HuH-7 (cell line): ENCODE measurements around the gene CDH23.

Source experiments
- DNase-seq: peaks from one replicate; pipeline ENCODE4 v3.0.0; 2011; ENCODE audit warnings: low spot score

Gene CDH23

DNA sequence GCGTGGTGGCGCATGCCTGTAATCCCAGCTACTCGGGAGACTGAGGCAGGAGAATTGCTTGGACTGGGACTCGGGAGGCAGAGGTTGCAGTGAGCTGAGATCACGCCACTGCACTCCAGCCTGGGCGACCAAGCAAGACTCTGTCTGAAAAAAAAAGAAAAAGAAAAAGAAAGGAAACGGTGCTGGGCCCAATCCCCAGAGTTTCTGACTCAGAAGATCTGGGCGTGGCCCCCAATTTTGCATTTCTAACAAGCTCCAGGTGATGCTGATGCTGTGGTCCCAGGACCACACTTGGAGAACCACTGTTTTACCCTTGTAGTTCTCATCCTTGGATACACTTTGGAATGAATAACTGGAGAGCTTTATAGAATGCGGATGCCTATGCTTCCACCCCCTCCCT, 243.9 kb downstream of the CDH23 start:
- DNase-seq, result no peak

DNA sequence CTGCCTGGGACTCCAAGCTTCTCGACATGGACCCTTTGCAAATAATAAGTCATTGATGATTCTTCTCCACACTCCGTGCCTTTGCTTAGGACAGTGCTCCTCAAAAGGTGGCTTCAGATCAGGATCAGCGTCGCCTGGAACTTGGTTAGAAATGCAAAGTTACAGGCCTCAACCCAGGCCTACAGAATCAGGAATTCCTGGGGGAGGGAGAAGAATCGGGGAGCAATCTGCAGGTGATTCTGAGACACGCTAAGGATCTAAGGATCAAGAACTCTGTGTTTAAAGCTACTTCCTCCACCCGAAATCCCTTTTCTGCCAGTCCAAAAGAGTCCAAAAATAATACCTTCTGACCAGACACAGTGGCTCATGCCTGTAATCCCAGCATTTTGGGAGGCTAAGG, 244.7 kb downstream of the CDH23 start:
- DNase-seq, result no peak

DNA sequence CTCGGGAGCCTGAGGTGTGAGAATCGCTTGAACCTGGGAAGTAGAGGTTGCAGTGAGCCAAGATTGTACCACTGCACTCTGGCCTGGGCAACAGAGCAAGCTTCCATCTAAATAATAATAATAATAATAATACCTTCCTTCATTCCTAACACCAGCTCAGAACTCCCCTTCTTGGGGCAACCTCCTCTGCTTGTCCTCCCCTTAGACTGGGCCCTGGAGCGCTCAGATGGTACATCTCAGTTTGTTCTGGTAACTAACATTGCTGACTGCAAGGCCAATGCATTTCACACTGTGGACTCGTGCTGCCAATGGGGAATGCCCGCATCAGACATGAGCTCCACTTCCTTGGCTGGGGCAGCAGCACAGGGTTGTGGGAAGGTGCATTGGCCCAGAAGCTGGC, 245.3 kb downstream of the CDH23 start:
- DNase-seq, result no peak

DNA sequence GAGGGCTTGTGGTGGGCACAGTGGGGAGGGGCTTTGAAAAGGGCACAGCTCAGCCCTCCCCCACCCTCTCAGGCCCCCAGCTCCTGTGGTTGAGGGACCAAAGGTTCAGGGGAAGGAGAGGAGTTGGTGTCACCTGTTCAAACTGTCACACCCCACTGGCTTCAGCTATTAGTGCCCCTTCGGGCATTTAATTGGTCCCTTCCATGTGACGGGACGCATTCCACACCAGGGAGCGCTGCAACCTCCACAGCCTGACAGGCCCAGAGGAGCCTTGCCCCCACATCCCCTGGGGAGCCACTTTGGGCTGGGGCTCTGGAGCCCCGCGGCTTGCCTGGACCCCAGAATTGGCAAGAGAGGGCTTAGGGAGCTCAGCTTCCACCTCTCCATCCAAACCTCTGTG, 247.2 kb downstream of the CDH23 start:
- DNase-seq, result no peak

DNA sequence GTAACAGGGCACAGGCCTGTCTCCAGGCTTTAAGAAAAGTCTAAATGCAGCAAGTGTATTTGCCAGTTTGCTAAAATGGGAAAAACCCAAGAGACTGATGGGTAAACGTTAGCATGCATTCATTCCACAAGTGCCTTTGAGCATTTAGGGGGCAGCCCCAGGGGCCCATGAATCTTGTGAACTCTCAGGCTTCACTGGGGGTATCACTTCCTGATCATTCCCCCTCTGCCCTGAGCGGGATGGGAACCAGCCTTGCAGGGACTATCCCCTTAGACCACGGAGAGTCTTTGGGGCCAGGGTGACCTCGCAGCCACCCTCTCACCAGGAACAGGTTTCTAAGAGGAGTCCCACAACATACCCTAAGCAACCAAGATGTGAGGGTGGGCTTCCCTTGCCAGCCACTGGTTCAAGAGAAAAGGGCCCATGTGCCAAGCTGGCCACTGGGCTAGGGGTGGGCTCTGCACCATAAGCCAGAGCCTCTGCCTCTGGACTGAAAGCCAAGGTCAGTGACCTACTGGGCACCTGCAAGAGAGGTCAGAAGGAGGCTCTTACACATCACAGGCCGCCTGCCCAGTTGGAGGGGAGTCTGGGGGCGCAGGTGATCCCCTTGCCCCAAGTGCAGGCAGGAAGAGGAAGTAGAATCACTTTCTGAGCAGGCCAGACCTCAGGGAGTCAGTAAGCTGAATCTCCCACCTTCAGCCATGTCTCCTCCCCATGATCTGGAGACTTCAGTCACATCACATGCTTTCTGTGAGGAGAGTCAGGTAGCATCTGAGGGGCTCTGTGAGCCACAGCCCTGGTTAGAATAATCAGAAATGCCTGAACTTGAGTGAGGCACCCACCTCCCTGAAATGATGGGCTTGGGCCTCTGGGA, 247.8 kb downstream of the CDH23 start:
- DNase-seq, result no peak

DNA sequence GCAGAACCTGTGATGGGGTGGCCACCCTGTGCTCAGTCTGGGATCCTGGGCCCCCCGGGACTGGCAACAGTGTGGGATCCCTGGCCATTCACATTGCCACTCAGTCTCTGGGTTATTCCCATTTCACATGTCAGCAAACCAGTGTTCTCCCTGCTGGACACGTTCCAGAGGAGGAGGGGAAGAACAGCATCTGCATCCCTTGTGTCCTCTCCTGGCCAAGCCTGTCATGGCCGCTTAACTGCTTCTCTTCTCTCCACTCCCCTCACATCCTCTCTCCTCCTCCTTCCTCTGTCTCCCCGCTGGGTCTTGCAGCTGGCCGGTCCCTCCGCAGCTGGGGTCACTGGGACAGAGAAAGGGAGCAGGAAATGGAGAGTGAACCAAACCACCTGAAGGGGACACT, 248.5 kb downstream of the CDH23 start:
- DNase-seq, result no peak

DNA sequence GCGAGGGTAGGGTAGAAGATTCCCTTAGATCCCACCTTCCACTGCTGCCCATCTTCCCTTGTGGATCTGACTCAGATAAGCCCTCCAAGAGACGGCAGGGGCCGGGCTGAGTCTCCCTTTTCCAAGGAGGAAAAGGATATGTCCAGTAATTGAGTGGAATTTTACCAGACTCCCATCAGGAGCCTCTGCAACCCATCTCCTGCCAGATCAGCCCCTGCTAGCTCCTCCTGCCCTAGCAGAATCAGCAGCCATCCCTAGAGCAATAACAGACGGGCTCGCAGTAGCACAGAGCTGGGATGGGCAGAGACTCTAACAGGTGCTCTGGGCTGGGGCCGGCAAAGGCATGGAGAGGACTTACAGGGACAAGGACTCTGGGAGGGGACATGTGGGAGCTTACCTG, 249.3 kb downstream of the CDH23 start:
- DNase-seq, result no peak

DNA sequence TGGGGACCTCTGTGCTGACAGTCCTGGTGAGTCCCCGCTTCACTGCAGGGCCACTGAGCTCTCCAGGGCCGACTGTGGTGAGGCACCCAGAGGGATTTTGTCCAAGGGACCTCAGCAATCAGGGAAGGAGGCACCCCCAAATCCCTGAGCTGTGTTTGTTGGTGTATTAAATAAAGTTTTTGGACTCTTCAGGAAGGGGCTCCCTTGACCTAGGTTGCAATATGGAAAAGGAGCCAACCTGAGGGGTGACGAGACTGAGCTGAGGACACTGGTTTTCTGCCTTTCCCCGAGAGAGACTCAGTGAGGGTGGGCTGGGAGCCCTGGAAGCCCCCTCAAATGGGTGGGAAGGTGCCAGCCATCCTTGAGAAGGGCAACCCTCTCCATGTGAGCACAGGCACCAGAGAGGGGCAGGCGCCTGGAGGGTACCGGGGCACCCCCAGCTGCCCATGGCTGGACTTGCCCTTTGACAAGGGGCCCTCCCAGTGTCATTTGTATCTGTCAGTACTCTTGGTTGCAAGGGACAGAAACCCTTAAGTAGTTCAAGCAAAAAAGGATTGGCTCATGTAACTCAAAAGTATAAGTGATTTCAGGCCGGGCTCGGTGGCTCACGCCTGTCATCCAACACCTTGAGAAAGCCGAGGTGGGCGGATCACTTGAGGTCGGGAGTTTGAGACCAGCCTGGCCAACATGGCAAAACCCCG, 250.0 kb downstream of the CDH23 start:
- DNase-seq, result no peak

DNA sequence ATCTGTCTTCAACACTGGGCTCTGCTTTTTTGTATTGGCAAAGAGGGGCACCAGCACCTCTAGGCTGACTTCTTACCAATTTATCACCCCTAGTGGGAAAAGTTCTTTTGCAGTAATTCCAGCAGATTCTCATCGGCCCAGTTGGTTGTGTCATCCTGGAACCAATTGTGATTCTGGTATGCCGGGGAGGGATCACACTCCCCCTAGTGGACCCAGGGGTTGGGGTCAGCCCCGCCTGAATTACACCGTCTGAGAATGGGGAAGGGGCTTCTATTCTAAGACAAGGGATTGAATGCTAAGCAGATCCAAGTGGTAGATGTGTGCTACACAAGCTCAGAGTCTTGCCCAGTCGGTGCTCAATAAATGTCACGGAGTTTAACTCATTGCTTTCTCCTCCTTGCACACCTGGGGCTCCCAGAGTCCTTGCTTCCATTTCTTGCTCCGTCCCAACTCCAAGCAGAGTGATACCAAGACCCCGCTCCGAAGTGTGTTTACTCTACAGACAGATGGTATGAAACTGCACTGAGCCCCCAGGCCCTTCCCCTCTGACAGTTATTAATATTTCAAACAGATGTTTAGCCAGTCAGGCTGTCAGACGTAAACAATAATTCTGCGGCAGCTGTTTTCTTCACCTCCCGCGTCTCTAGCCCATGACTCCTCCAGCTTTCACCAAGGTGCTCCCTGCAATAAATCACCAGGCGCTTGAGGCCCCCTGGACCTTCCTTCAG, 251.0 kb downstream of the CDH23 start:
- peak; percentile 42 for DNase-seq

DNA sequence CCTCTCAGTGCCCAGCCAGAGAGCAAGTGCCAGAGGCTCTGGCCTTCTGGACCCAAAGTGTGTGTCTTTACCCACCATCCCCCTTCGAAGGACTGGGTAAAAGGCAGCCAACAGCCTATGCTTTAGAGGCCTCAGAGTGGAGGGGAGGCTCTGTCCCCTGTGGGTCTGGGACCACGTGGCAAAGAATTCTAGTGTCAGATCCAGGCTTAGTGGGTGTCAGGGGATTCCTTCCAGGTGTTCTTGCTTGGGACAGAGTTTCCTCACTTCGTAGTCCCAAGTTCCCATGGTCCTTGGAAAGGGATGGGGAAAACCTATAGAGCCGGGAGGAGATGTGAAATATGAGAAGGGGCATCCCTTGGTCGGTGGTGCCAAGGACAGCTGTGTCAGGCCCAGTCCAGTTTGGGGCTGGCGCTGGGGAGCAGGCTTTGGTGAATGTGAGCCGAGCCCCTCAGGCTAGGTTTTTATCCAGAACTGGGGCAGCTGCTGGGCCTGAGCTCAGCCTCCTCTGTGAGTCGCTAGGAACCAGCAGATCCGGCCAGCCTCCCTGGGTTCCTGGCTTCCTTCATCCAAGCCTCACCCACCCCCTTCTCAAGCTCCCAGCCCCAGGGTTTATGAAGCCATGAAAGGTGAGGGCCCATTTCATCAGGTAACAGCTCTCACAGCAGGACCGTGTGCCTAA, 251.7 kb downstream of the CDH23 start:
- no peak for DNase-seq

DNA sequence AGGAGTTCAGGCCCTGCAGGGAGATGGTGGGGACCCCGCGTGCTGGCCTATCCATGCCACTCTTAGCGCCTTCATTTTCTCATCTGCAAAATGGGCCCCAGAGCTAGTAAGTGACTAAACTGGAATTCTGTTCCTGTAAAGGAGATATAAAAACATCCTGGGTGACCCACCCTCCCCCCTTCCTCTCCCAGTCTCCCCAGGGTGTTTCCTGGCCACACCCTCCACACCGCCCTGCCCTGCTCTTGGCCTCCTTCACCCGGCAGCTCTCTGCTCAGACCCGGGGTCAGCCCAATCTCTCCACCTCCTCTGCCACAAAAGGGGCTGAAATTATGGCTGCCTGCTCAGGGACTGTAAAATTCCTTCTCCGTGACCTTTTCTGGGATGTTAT, 252.2 kb downstream of the CDH23 start:
- DNase-seq, result no peak

DNA sequence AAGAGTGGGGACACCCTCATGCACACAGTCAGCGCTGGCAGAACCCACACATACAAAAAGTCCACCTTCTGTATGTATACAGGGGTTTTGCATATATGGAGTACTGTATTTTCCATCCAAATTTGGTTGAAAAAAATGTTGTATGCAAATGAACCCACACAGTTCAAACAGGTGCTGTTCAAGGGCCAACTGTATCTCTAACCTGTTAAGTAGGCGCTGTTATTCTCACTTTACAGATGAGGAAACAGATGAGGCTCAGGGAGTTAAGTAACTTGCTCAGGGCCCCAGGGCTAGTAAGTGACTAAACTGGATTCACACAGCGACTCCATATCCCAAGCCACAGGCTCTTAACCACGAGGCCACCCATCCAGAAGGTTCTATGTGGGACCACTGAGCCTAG, 252.9 kb downstream of the CDH23 start:
- no peak for DNase-seq

DNA sequence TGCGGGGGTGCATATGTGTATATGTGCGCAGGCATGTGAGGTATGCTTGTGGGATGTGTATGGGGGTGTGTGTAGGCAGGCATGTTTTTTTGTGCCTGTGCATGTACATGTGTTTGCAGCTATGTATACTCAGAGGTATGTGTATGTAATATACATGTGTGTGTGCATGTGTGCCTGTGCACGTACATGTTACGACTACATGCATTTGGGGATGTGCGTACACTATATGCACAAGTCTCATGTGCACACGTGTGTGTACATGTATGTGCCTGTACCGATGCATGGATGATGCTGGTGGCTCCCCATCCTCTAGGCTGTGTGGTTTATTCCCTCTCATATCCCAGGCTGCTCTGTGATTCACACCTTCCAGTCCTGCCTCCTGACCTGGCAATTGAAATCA, 253.7 kb downstream of the CDH23 start:
- DNase-seq, result no peak

DNA sequence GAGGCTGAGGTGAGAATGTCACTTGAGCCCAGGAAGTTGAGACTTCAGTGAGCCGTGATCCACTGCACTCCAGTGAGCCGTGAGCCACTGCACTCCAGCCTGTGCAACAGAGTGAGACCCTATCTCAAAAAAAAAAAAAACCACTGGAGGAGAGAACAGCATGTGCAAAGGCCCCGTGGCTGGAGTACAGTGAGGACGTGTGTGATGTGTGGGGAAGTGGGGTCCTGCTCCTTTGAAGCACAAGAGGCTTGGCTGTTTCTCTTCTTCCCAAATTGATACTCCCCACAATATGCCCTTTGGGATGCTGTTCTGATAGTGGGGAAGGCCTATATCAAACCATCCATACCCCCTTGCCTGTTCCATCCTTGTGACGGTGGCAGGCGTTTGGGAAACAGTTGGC, 254.7 kb downstream of the CDH23 start:
- DNase-seq, result no peak

DNA sequence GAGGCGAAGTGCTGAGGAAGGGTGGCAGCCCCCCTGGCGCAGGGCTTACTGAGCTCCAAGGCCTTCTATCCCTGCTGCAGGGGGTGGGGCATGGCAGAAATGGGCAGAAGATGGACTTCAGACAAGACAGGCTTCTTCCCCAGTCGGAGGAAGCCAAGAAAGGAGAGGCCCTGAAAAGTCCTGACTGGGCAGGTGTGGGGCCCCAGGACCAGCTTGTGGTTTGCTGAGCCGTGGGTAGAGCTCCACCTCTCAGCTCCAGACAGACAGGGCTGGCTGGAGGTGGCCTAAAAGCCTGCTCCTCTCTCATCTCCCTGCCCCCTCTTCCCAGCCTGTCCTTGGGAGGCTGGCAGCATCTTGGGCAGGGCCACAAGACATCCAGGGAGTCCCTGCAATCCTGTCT, 255.2 kb downstream of the CDH23 start:
- DNase-seq, result no peak

DNA sequence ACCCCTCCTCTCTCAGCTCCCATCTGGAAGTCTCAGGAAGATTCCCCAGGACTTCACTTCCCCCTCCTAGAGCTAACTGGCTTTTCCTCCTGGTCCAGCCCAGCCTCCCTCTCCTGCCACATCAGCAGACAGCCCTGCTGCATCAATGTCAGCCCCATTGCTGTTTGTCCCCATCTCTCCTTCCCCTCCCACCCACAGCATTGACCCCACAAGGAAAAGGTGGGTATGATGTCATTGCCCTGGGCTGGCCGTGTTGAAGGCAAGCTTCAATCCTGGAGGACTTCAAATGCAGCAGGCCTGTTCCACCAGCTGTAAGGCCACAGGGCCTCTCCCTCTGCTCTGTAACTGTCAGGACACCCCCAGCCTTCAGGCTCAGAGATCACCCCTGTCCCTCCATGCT, 256.3 kb downstream of the CDH23 start:
- no peak for DNase-seq

DNA sequence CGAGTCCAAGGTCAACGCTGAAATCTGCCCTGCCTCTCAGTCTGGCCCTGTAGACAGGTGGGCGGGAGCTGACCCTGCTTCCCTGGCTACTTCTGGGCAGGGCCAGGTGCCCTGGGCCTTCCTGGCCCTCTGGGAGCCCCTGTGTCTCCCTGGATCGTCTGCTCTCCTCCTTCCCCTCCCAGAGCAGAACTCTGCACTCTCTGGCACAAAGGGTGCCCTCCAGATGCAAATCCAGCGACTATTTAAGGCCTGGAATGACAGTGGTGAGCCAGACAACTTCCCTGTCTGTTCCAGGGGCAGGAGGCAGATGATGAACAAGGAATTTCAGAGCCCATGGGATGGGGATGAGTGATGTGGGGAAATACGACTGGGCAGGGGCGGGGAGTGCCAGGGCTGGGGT, 259.5 kb downstream of the CDH23 start:
- DNase-seq, result no peak

DNA sequence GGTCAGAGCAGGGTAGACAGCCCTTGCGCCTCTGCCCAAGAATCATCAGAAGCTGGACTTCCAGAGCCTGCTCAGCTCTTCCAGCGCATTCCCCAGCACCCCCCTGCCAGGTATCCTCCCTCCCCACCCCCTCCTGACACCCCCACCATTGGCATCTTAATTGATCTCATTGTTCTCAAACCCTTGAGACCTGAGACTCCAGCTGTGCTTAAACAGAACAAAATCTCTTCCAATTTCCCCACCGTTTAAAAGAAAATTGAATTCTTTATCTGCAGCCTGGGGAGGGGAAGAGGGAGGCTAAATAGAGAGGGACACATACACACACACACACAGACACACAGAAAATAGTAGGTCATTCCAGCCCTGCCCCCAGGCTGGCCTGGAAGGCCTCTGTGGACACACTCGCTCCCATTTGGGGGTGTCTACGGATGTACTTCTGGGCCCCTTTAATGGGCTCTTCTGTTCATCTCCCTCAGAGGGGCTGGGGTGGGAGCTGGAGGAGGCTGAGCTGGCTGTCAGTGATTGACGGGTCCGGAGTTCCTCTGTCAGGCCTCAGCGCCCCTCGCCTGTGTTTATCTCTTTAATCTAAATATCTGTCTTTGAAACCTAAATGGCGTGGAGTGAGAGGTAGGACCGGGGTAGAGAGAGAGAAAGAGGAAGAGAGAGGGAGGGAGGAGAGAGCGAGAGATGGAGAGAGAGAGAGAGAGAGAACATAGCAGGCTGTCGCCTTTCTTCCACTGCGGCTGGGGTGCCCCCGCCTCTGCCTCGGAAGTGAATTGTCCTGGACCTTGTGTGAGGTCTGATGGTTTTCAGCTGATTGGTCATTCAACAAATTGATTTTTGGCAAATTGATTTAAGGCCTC, 261.1 kb downstream of the CDH23 start:
- DNase-seq, result no peak

DNA sequence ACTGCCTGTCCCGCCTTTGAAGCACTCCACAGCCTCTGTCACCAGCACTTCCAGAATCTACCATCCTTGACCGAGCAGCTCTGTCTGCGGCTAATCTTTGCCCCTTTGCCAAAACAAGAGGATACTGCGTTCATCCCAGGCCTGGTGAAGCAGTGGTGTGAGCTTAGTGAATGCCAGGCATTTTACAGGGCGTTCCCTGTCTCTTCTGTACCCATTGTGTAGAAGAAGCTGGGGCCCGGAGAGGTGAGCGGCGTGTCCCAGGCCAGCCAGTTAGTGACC, 261.7 kb downstream of the CDH23 start:
- DNase-seq, result no peak

DNA sequence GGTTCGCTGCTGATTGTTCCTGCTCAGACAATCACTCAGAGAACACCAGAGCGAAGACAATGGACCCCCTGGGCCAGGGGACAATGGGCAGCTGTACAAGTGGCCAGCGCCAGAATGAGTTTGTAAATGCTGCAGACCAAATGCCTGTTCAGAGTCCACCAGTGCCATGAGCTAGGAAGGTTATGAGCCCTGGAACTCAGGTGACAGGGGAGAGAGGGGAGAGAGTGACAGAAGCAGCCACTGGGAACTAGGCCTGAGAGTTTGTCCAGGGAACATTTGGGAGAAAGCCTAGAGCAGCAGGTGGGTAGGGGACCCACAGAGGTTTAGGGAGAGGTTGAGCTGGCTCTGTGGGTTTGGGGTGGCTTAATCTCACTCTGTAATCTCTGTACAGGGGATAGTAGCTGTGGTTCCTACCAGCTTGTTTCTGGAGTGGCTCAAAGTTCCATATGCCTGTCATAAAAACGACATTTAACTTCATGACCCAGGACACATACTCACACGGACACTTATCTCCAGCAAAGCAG, 262.5 kb downstream of the CDH23 start:
- DNase-seq, result no peak

DNA sequence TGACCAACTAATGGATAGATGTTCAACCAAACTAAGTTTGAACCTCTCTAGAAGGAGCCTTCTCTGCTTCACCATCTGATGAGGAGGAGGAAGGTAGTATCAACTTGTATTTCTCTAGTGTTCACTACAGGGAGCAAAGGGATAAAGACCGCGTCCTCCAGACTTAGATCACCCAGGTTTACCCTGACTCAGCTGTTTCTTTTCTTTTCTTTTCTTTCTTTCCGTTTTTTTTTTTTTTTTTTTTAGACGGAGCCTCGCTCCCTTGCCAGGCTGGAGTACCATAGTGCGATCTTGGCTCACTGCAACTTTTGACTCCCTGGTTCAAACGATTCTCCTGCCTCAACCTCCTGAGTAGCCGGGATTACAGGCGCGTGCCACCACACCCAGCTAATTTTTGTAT, 263.0 kb downstream of the CDH23 start:
- DNase-seq, result no peak

DNA sequence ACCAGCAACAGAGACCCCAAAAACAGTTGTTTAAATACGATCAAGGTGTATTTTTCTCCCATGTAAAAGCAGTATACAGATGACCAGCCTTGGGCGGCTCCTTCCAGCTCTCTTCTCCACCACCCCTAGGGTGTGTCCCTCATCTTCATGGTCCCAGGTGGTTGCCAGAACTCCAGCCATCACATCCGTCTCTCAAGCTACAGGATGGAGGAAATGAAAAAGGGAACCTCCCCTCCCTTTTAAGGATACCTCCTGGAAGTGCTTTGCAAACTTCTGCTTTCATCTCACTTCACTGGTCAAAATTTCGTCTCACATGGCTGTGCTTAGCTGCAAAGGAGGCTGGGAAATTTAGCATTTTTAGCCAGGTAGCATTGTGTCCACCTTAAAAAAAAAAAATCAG, 263.6 kb downstream of the CDH23 start:
- DNase-seq, result no peak
